Measurements from ENCODE around the gene ZNF385B.

Gene ZNF385B

GRCh38 chr2:179393481-179393880 lies 467.9 kb downstream of the ZNF385B start:
- Histone ChIP-seq H2AFZ (ENCODE audit: low read depth, low read length) (no peak overlapping the region), H3K79me2 (ENCODE audit: low read length) (no peaks in the 10 kb centered on the region), H3K4me3 (ENCODE audit: low read length) (no peak overlapping the region), H4K20me1 (ENCODE audit: insufficient read depth, low read length) (no peaks in the 10 kb centered on the region), H3K4me1 (ENCODE audit: low read length) (no peaks in the 10 kb centered on the region), H3K9me3 (ENCODE audit: insufficient read depth, low read length) (no peaks in the 10 kb centered on the region), H3K9ac (ENCODE audit: low read length) (no peak overlapping the region), H3K36me3 (replicated peaks; ENCODE audit: low read depth, low read length) (no peaks in the 10 kb centered on the region), H3K27me3 (ENCODE audit: low read depth, low read length) (no peaks in the 10 kb centered on the region), H3K4me2 (ENCODE audit: low read length) (no peak overlapping the region), H3K27ac (ENCODE audit: low read length) (no peak overlapping the region)
- TF ChIP-seq EZH2phosphoT487 (IDR thresholded peaks at IDR 0.05; ENCODE audit: low read depth), result no peak
- TF ChIP-seq CTCF (IDR thresholded peaks at IDR 0.05; ENCODE audit: low read depth, low read length), result no peak
